ENCODE measurements around the gene HMCN1. TPM values are rescaled to one million over a fixed set of nuclear protein-coding genes. Genes with fewer than 3 reads are reported as not detected.

HMCN1 gene
- total RNA-seq, result 0.46 and 1.3 TPM in 2 replicates

DNA sequence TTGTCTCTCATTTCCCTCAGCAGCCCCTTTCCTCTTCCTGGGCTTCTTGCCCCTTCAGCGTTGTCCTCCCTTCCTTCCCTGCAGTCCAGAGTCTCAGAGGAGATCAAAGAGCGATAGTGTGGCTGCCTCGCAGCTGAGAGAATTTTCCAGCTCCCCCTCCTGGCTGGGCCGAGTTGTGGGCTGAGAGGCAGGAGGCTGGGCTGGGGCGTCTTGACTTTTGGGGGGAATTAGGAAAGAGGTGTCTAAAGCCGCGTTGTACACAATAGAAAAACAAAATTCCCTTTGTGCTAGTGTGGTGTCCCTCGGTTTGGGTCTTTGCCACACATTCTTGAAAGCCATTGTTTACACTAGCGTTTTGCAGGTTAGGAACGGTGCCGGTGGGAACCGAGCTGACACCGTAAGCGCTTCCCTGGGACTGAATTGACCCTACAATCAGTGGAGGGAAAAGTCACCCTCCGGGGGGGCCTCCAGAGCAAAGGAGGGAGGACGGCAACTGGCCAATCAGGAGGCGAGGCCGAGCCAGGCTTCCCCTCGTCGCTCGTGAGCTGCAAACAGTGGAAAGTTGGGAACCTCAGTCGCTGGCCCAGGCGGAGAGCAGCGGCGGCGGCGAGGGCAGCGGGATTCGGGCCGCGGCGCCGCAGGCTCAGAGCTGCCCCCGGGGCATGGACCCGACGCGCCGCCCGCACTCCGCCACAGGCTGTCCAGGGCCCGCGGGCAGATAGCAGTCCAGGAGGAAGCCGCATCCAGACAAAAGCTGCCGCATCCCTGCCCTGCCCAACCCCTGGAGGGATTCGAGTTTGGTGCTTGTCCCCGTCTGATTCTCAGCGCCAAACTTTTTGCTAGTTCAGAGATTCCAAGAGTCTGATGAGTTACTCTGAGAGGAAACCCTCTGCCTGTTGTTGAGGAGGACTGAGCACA lies at the start of gene HMCN1:
TSS of gene HMCN1 (plus strand) at position 574 of the 918 bp plus-strand sequence. CDS start 389 bp downstream, outside the sequence.

